Peyer's patch (tissue), 4 donors: ENCODE results near the gene MOB3A.

ENCODE experiments used
- POLR2A ChIP-seq, 2 donors: fragments of 450-650 bp; IDR thresholded peaks; one replicate each; pipeline ENCODE4 v1.5.1; 2017; ENCODE audit warnings: antibody characterized with exemption in 2 of 2, mild to moderate bottlenecking in 2 of 2, moderate library complexity in 2 of 2
- TF ChIP-seq, protein P1 (sequence below), 6 experiments: fragments of 450-650 bp in 4 of 6; fragments of 200-600 bp in 2 of 6; sonication (generic) in 1 of 6; IDR thresholded peaks; one replicate each; pipeline ENCODE4 v1.5.1; 2017 to 2019; ENCODE audit warnings: antibody characterized with exemption in 6 of 6, mild to moderate bottlenecking in 3 of 6, moderate library complexity in 1 of 6

DNA sequence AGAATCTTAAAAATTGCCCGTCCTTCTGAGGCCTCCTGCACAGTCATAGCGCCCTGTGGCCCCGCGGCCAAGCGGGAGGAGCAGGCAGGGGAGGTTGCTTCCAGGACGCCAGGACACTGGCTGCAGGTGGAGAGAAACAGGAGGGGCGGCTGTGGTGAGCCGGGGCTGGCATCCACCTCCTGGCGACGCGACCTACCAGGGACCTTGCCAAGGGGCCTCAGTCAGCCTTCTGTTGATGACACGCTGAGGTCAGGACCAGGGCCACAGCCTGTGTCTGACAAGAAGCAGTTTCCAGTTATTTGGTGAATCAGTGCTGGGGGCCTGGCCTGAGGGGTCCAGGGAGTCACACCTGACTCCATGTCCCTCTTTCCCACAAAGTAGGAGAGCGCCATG, 31.7 kb downstream of the MOB3A start:
- TF ChIP-seq, protein P1, sequence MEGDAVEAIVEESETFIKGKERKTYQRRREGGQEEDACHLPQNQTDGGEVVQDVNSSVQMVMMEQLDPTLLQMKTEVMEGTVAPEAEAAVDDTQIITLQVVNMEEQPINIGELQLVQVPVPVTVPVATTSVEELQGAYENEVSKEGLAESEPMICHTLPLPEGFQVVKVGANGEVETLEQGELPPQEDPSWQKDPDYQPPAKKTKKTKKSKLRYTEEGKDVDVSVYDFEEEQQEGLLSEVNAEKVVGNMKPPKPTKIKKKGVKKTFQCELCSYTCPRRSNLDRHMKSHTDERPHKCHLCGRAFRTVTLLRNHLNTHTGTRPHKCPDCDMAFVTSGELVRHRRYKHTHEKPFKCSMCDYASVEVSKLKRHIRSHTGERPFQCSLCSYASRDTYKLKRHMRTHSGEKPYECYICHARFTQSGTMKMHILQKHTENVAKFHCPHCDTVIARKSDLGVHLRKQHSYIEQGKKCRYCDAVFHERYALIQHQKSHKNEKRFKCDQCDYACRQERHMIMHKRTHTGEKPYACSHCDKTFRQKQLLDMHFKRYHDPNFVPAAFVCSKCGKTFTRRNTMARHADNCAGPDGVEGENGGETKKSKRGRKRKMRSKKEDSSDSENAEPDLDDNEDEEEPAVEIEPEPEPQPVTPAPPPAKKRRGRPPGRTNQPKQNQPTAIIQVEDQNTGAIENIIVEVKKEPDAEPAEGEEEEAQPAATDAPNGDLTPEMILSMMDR (IDR thresholded peaks at IDR 0.05): no peak
- no peak for TF ChIP-seq POLR2A (IDR thresholded peaks at IDR 0.05)
